ENCODE results near the gene GPR35. TPM values are rescaled to one million over a fixed set of nuclear protein-coding genes. Genes with fewer than 3 reads are reported as not detected.

GPR35 gene
- polyA plus RNA-seq, 3 donors, result 1.2 TPM

- DNase-seq (ENCODE audit: low read depth in 3 of 3, low spot score in 2 of 3), result no peak
Measured at GRCh38 chr2:240637116-240637900, 12.0 kb downstream of the GPR35 start.

GRCh38 chr2:240637901-240638345 is 12.6 kb downstream of the GPR35 start:
- no peak for DNase-seq (ENCODE audit: low read depth in 3 of 3, low spot score in 2 of 3)

GRCh38 chr2:240638512-240639160 is 13.4 kb downstream of the GPR35 start:
- no peak for DNase-seq (ENCODE audit: low read depth in 3 of 3, low spot score in 2 of 3)

DNA sequence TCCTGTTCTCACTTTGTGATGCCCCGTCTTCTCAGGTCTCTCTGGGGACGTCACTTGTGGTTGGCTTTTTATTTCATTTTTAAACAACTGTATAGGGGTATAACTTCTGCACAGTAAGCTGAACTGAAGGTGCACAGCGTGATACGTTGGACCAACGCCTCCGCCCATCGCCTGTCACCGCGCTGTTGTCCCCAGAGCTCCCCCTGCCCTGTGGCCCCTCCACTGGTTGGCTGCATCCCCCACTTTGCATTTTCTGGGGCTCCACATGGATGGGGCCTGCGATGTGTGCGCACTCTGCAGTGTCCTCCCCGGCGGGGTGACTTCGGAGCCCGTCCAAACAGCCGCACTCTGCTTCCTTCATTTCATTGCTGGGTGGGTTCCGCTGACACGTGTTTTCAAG is 14.3 kb downstream of the GPR35 start:
- DNase-seq (ENCODE audit: low read depth in 3 of 3, low spot score in 2 of 3), result no peak

- DNase-seq (ENCODE audit: low read depth in 3 of 3, low spot score in 2 of 3), result no peak
Measured at GRCh38 chr2:240640939-240641338, 15.7 kb downstream of the GPR35 start.

DNA sequence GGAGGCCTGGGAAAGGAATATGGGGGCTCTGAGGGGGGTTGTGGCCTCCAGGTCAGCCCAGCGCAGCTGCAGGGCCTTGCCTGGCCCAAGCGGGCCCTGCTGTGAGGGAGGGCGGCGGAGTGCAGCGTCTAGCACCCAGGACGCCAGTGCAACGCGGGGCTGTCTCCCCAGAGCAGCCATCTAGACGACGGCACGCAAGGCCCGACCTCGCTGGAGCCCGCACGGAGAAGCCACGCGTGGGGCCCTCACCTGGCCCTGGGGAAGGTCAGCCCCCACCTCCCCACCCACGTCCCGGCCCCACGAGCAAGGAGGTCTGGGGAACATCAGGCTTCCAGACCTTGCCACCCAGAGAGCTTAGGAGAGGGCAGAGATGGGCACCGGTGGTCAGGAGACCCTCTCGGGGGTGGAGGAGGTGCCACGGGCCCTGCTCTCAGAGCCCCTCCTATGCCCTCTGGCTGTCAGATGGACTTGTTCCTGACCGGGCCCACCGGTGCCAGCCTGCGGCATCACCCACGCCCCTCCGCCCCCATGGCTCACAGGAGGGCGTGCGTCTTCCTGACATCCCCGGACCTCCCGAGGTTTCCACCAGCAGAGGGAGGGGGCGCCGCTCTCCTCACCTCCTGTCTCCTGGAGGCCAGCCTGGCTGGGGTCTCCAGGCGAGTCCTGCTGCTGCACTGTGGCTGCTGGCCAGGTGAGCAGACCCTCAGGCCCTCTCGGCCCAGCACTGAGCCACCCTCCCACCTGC is 17.0 kb downstream of the GPR35 start:
- no peak for DNase-seq (ENCODE audit: low read depth in 3 of 3, low spot score in 2 of 3)

- DNase-seq (ENCODE audit: low read depth in 3 of 3, low spot score in 2 of 3), result no peak
Measured at GRCh38 chr2:240642806-240643092, 17.5 kb downstream of the GPR35 start.

DNA sequence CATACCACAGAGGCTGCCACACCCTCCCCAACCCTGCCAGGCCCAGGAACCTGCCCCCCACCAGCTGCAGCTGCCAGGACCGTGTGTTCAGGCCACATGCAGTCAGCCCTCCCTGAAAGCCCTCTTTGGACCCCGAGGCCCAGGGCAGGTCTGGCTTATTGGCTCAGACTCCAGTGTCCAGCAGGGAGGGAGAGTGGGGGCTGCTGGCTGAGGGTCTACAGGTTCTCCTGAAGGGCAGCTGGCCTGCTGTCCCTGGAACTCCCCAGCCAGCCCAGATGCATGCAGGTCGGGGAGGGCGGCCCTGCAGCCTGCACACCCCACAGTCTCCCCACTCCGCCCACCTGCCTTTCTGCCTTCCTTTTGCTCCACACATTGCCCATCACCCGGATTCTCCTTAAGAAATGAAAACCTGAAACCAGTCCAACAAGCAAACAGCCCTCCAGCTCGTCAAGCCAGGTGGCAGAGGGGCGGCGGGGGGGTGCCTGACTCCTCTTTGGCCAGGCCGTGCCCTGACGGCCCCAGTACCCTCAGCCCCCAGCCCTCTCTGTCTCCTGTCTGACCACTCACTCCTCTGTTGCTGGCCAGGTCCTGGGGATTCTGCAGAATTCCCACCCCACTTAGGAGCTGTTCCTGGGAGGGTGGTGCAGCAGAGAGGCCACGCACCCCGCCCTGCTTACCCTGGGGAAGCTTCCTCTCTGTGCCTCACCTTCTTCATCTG is 18.0 kb downstream of the GPR35 start:
- no peak for DNase-seq (ENCODE audit: low read depth in 3 of 3, low spot score in 2 of 3)

GRCh38 chr2:240643811-240644150 is 18.5 kb downstream of the GPR35 start:
- no peak for DNase-seq (ENCODE audit: low read depth in 3 of 3, low spot score in 2 of 3)

GRCh38 chr2:240644171-240644651 is 18.9 kb downstream of the GPR35 start:
- DNase-seq (ENCODE audit: low read depth in 3 of 3, low spot score in 2 of 3), result no peak

DNA sequence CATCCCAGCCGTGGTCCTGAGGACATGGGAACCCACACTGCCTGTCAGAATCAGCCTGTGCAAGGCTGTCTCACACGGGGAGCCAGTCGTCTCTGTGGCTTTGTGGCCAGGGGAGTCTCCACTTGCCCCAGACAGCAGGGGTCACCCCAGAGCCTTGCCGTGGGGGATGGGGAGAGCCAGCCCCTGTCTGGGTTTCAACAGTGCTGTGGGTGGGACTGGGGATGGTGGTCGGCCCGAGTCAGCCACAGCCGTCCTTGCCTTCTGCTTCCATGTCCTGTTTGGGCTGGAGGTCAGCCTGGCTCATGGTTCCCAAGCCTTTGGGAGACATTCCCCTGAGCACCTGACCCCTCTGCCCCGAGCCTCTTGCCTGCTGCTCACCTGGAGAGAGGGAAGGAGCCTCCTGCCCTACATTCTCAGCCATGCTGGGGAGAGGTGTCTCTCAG is 19.6 kb downstream of the GPR35 start:
- DNase-seq (ENCODE audit: low read depth in 3 of 3, low spot score in 2 of 3), result no peak

GRCh38 chr2:240645346-240645745 is 20.1 kb downstream of the GPR35 start:
- no peak for DNase-seq (ENCODE audit: low read depth in 3 of 3, low spot score in 2 of 3)

- no peak for DNase-seq (ENCODE audit: low read depth in 3 of 3, low spot score in 2 of 3)
Measured at GRCh38 chr2:240645801-240646175, 20.5 kb downstream of the GPR35 start.

DNA sequence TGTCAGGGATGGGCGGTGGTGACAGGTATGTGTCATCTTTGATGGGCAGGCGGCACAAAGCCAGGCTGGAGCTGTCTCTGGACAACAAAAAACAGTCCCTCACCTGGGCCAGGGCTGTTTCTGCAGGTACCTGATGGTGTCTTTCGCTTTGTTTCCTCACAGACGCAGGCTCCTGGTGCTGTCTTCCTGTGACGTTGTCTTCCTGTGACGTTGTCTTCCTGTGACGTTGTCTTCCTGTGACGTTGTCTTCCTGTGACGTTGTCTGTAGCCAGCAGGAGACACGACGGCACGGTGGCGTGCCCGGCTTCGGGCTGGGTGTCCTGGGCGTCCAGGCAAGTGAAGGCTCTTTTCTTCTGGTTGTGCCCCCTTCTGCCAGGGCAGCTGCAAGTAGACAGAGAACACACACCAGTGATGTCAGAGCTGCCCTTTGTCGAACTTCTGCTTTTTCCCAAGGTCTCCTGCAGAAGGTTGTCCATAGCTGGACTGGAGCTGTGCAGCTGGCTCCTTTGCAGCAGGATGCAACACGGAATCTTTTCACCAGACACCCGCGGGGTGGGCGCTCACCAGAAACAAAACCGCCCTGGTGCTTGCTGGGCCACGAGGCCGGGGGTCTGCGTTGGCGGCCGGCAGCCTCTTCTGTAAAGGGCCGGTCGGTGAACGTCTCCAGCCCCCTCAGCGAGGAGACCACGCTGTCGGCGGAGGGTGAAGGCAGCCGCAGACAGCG is 21.1 kb downstream of the GPR35 start:
- DNase-seq (ENCODE audit: low read depth in 3 of 3, low spot score in 2 of 3), result no peak

- DNase-seq (ENCODE audit: low read depth in 3 of 3, low spot score in 2 of 3), result no peak
Measured at GRCh38 chr2:240646900-240647502, 21.7 kb downstream of the GPR35 start.

DNA sequence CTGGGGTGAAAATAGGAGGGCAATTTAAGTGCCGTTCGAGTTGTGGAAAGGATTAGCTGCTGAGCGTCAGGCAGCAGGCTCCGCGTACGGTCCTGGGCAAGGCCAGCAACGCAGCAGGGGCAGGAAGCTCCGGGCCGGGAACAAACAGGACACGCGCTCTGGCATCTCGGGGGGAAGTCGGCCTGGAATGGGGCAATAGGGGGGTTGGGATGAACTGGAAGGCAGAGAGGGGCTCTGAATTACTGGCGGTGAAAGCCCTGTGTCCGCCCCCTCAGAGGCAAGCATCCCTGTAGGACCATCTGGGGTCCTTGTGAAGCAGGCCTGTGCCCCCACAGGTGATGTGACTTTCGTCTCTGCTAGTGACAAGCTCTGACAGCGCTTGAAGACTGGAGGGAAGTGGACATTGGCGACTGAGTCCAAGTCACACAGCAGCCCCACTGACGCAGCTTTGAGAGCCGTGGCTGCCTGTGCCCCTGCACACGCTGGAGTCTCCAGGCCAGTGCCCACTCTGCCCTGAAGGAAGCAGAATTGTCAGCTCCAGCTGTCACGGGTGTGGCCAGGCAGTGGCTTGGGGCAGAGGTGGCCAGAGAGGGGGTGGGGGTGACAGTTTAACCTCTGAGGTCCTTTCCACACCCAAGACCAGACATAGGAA is 22.3 kb downstream of the GPR35 start:
- DNase-seq (ENCODE audit: low read depth in 3 of 3, low spot score in 2 of 3), result no peak

- no peak for DNase-seq (ENCODE audit: low read depth in 3 of 3, low spot score in 2 of 3)
Measured at GRCh38 chr2:240648155-240648649, 22.9 kb downstream of the GPR35 start.

DNA sequence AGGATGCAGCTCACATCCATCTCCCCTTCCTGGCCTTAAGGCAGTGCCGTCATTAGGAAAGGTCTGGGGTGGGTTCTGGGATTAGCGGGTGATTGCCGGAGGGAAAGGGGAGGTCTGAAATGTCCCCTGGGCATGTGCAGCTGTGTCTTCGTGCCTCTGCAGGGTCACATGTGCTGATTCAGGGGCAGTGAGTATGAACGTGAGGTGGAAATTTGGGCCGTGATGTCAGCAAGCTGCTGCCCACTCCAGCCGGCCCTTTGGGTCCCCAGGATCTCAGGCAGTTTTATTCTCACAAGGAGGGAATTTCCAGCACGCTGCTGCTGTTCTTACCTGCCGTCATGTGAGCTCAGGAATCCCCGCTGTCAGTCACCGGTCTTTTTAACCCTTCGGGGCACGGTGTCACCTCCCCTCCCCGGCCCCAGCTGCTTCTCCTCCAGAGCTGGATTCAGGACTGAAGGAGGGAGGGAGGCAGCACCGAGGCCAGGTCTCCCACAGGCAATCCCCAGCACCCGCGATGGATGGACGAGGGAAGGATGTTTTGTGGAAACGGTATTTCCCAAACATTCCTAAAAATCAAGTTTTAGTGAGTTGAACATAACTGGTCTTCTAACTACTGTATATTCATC is 23.5 kb downstream of the GPR35 start:
- no peak for DNase-seq (ENCODE audit: low read depth in 3 of 3, low spot score in 2 of 3)

DNA sequence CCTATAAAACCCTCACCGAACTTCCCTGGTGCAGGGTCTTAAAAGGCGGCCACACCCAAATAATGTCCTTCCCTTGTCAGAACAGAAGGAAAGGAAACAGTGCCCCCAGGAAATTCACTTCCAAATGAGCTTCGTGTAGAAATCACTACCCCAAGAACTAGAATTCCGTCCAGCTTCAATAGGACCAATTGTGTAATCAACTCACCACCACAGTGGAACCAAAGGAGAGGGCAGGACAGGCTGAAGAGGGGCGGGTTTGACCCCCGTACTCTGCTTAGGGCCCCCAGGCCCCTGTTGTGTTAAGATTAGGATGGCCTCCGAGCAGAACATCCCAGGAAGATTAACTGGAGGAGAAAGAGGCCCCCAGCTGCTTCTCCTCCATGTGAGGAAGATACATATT is 24.1 kb downstream of the GPR35 start:
- DNase-seq (ENCODE audit: low read depth in 3 of 3, low spot score in 2 of 3), result no peak

Data from right renal cortex interstitium (tissue), 3 donors.